MCF 10A (cell line): ENCODE measurements around the gene CACNG6. TPM values are rescaled to one million over a fixed set of nuclear protein-coding genes. Genes with fewer than 3 reads are reported as not detected.

ENCODE experiments used
- BruUV-seq: library from RNA; stranded (reverse); fragments of 400-500 nt; replicated peaks from 2 replicates; lab custom pipeline; 2021; lab: Mats Ljungman, UMichigan
- CTCF ChIA-PET: fragments of 300-600 bp; sonication (Branson Sonifier 250); formaldehyde crosslinking; extraction: SDS; loops from one replicate; lab custom pipeline; 2021; ENCODE audit warnings: antibody characterized with exemption, inconsistent platforms; lab: Yijun Ruan, JAX
- POLR2A ChIA-PET: fragments of 300-600, 350-650 bp; sonication (Branson Sonifier 250); formaldehyde crosslinking; extraction: SDS; loops from one replicate; lab custom pipeline; 2020; ENCODE audit warnings: antibody characterized with exemption, inconsistent platforms; lab: Yijun Ruan, JAX
- DNase-seq: peaks from one replicate; pipeline ENCODE4 v3.0.0-alpha.2; 2018; ENCODE audit not compliant: unreplicated experiment
- H3K27ac Mint-ChIP-seq: one replicate; pipeline ENCODE4 v1.8.0; 2022; ENCODE audit warnings: mild to moderate bottlenecking, low read depth, mixed read lengths; ENCODE audit not compliant: unreplicated experiment
- H3K27me3 Mint-ChIP-seq: one replicate; pipeline ENCODE4 v1.8.0; 2022; ENCODE audit warnings: mixed read lengths; ENCODE audit not compliant: insufficient read depth, unreplicated experiment
- H3K36me3 Mint-ChIP-seq: one replicate; pipeline ENCODE4 v1.8.0; 2022; ENCODE audit warnings: mild to moderate bottlenecking, moderate library complexity, mixed read lengths; ENCODE audit not compliant: insufficient read depth, unreplicated experiment
- H3K4me1 Mint-ChIP-seq: one replicate; pipeline ENCODE4 v1.8.0; 2022; ENCODE audit warnings: mixed read lengths; ENCODE audit not compliant: insufficient read depth, unreplicated experiment
- H3K4me3 Mint-ChIP-seq: one replicate; pipeline ENCODE4 v1.8.0; 2022; ENCODE audit warnings: mild to moderate bottlenecking, moderate library complexity, mixed read lengths; ENCODE audit not compliant: unreplicated experiment
- H3K9me3 Mint-ChIP-seq: one replicate; pipeline ENCODE4 v1.8.0; 2022; ENCODE audit warnings: mixed read lengths; ENCODE audit not compliant: unreplicated experiment
- intact Hi-C: fragments of 100-400 bp; cut with micrococcal nuclease; formaldehyde crosslinking; loops from 2 replicates; pipeline ENCODE4 v1.14.1; 2022
- total RNA-seq: library from RNA; stranded (reverse); gene quantifications from 2 replicates; pipeline ENCODE4 v1.2.3, GENCODE V29; 2022
- TF ChIP-seq, protein P1 (sequence below): fragments of 200-600 bp; IDR thresholded peaks from one replicate; pipeline ENCODE4 v1.8.0; 2022; ENCODE audit warnings: antibody characterized with exemption, mild to moderate bottlenecking; ENCODE audit not compliant: unreplicated experiment

The CACNG6 gene
- total RNA-seq, 1 experiment from 2014 or later: not detected

DNA sequence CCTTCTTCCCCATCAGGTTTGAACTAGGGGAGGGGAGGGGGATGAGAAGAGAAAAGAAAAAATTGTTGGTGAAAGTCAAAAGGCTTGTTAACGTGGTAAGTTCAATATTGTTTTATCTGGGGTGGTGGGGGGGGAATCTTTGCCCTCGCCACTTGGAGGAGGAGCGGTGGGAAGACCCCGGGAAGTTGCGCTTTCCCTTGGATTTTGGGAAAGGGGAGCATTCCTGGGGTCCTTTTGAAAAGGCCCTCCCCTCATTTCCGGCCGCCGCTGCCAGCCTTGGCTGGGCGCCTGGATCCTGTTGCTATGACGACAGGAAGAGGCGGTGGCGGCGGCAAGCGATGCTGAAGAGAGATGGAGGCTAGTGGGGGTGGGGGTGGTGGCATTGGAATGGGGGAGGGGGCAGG lies 33.3 kb upstream of the CACNG6 start:
- peaks cover 5% of the 10 kb centered on the region for H3K4me1 Mint-ChIP-seq
- intact Hi-C loops: no loop called here
- DNase-seq: no peak
- H3K27ac Mint-ChIP-seq: no peak overlapping the region
- POLR2A ChIA-PET: no interaction called here
- no peak overlapping the region for H3K4me3 Mint-ChIP-seq
- TF ChIP-seq, protein P1, sequence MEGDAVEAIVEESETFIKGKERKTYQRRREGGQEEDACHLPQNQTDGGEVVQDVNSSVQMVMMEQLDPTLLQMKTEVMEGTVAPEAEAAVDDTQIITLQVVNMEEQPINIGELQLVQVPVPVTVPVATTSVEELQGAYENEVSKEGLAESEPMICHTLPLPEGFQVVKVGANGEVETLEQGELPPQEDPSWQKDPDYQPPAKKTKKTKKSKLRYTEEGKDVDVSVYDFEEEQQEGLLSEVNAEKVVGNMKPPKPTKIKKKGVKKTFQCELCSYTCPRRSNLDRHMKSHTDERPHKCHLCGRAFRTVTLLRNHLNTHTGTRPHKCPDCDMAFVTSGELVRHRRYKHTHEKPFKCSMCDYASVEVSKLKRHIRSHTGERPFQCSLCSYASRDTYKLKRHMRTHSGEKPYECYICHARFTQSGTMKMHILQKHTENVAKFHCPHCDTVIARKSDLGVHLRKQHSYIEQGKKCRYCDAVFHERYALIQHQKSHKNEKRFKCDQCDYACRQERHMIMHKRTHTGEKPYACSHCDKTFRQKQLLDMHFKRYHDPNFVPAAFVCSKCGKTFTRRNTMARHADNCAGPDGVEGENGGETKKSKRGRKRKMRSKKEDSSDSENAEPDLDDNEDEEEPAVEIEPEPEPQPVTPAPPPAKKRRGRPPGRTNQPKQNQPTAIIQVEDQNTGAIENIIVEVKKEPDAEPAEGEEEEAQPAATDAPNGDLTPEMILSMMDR: no peak
- no TSS peak for BruUV-seq
- peaks cover 60% of the 10 kb centered on the region for H3K27me3 Mint-ChIP-seq
- H3K9me3 Mint-ChIP-seq: no peaks in the 10 kb centered on the region
- H3K36me3 Mint-ChIP-seq: no peaks in the 10 kb centered on the region
- CTCF ChIA-PET: no interaction called here

DNA sequence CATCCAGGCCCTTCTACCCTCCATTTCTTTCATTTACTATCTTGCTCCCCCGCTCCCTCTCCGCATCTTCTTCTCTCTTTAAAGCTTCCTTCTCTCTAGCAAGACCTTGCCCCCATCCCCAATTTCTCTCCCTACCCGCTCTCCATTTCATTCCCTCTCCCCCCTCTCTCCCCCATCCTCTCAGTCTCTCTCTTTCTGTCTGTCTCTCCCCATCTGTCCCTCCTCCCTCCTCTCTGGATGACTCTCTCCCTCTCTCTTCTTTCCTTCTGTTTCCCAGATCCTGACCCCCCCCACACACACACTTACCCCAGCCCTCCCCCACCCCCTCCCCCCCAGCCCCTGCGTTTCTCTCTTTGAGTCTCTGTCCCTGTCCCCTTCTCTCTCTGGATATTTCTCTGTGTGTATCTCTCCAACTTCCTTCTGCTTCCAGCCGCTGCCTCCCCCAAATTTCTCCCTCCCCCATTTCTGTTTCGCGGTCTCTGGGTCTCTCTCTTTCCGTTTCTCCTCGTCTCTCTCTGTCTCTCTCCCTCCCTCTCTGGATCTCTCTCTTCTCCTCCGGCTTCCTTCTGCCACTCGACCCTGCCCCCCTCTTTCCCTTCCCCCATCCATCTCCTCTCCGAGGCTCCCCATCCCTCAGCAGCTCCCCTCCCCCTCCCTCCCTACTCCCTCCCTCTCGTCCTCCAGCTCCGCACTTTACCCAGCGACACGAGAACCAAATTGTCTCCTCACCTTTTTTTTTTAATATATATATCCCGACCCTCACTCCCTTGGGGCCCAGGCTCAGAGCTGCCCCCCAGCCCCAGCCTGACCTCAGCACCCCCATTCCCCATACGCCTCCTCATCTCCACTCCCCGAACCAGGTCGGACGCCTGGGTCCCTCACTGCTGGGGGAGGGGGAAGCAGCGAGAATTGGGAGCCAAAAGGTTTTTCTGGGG lies 32.3 kb upstream of the CACNG6 start:
- TF ChIP-seq, protein P1: no peak
- ChIA-PET POLR2A (no interaction called here), CTCF (interaction anchor here (0.6 to 0.7 kb wide), 3 partner anchors 58 to 150 kb away, joined by 4 read pairs; no protein-coding TSS in a partner anchor)
- Mint-ChIP-seq H3K4me3 (no peak overlapping the region), H3K27ac (no peak overlapping the region), H3K9me3 (no peaks in the 10 kb centered on the region), H3K36me3 (no peaks in the 10 kb centered on the region), H3K27me3 (peaks cover 69% of the 10 kb centered on the region), H3K4me1 (peaks cover 5% of the 10 kb centered on the region)
- intact Hi-C loops: no loop called here
- no peak for DNase-seq
- no TSS peak for BruUV-seq

DNA sequence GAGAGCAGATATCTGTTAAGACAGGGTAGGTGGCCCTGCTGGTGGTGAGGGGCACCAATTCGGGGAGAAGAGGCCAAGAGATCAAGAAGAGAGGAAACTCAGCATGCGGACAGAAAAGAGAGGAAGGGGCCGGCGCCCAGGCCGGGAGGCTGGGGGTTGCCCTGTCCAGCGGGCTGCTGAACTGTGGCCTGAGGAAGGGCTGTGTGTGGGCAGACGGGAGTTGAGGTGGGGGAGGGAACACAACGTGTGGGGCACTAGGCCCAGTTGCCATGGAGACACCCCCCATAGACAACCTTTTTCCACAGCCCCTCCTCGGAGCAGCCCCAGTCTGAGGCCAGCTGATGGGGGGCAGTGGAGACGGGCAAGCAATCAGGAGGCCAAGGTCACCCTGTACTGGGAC lies 31.2 kb upstream of the CACNG6 start:
- POLR2A ChIA-PET: no interaction called here
- TF ChIP-seq, protein P1: no peak
- peaks cover 79% of the 10 kb centered on the region for H3K27me3 Mint-ChIP-seq
- no peak overlapping the region for H3K4me3 Mint-ChIP-seq
- peaks cover 5% of the 10 kb centered on the region for H3K4me1 Mint-ChIP-seq
- intact Hi-C loops: no loop called here
- no peak for DNase-seq
- H3K27ac Mint-ChIP-seq: no peak overlapping the region
- CTCF ChIA-PET: interaction anchor here (0.6 to 0.7 kb wide), 3 partner anchors 57 to 346 kb away, joined by 3 to 4 read pairs (median 4); no protein-coding TSS in a partner anchor
- no peaks in the 10 kb centered on the region for H3K36me3 Mint-ChIP-seq
- no peaks in the 10 kb centered on the region for H3K9me3 Mint-ChIP-seq
- BruUV-seq: no TSS peak

DNA sequence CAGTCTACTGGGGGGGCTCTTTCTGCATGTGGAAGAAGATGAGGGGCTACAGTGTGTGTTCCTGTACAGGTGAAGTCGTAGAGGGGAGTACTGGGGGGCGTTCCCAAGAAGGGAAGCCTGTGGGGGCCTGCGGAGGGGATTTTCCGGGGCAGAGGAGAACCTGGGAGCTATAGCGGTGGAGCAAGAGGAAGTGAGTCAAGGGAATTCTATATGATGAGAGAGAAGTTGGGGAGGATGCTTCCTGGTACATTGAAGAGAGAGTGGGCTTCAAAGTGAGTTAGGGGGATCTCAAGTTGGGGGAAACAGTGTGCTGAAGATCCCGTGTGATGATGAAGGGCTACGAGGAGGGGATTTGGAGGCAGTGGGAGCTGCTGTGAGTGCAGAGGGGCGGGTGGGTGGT lies 30.6 kb upstream of the CACNG6 start:
- Mint-ChIP-seq H3K27ac (no peak overlapping the region), H3K4me1 (peaks cover 5% of the 10 kb centered on the region), H3K4me3 (no peak overlapping the region), H3K36me3 (no peaks in the 10 kb centered on the region), H3K27me3 (peaks cover 79% of the 10 kb centered on the region), H3K9me3 (no peaks in the 10 kb centered on the region)
- TF ChIP-seq, protein P1: no peak
- DNase-seq: no peak
- POLR2A ChIA-PET: no interaction called here
- intact Hi-C loops: no loop called here
- BruUV-seq: no TSS peak
- CTCF ChIA-PET: no interaction called here
